ENCODE measurements around the gene MMP3.

The MMP3 gene

DNA sequence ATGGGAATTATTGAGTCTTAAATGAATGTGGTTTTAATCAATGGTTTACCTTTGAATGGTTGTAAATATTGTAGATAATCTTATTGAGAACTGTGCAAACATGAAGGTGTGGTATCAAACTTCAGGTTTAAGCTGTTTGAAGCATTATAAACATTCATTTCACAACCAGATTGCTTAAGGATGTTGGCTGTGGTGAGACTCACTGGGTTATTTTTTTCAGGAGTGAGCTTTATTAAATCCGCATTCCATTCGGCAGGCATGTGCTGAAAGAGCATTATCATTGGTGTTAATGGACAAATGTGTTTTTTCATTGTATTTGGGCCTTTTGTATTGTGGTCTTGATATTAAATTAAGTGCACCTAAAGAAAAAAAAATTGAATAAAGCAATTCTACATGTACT lies 9.7 kb downstream of the MMP3 start:
- no peak for DNase-seq (ENCODE audit: low spot score)
- TF ChIP-seq, protein P1, sequence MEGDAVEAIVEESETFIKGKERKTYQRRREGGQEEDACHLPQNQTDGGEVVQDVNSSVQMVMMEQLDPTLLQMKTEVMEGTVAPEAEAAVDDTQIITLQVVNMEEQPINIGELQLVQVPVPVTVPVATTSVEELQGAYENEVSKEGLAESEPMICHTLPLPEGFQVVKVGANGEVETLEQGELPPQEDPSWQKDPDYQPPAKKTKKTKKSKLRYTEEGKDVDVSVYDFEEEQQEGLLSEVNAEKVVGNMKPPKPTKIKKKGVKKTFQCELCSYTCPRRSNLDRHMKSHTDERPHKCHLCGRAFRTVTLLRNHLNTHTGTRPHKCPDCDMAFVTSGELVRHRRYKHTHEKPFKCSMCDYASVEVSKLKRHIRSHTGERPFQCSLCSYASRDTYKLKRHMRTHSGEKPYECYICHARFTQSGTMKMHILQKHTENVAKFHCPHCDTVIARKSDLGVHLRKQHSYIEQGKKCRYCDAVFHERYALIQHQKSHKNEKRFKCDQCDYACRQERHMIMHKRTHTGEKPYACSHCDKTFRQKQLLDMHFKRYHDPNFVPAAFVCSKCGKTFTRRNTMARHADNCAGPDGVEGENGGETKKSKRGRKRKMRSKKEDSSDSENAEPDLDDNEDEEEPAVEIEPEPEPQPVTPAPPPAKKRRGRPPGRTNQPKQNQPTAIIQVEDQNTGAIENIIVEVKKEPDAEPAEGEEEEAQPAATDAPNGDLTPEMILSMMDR (IDR thresholded peaks at IDR 0.05; ENCODE audit: extremely low read depth, missing control alignments) = no peak

DNA sequence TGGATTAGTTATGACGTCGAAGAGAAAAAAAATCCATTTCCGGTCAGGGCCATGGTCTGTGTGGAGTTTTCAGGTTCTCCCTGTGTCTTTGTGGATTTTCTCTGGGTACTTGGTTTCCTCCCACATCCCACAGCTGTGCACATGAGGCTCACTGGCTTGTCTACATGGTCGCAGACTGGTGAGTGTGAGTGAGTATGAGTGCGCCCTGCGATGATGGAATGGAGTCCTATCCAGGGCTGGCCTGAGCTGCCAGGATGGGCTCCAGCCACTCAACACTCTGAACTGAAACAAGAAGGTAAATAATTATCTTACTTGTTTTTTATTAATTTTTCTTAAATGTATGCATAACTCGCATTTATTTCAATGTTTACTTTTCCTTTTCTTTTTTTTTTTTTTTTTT lies 10.8 kb downstream of the MMP3 start:
- TF ChIP-seq, protein P1 (IDR thresholded peaks at IDR 0.05; ENCODE audit: extremely low read depth, missing control alignments) = no peak

DNA sequence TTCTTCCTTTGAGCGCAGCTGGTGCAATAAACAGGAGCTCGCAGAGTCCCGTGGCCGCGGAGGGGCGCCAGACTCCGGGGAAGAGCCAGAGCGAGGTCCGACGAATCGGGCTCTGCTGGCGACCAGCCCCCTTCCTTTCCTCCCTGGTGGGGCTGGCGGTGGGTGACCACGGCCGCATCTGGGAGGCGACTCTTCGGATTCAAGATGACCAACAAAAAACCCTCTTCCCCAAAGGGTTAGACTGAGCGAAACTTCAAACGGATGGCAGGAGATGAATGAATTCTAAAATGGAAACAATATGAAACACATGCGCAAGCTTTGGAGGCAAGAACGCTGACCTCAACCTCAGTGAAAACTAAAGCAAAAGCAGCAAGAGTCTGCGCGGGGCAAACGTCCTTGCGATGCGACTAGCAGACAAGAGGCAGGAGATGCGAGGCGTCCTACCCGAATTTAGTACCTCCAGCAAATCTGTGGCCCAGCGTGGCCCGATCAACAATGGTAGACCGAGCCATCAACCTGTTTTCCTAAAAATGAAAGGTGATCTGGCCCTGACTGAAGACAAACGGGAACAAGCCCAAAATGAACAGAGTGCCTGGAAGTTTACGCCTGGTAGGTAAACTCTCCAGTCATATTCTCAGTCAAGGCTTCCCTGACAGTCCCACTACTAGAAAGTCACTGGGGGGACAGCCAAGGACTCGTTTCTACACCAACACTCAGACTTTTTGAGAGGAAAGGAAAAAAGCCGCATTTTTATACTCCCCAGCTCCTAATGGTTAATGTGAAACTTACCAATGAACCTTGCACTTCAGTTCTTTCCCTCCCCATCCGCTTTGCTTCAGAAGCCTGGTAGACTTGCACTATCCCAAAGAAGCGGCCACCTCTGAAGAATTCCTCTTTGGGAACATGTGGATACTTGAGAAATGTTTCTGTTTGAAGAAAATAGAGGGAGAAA lies 11.6 kb downstream of the MMP3 start:
- TF ChIP-seq, protein P1 (IDR thresholded peaks at IDR 0.05; ENCODE audit: extremely low read depth, missing control alignments) = peak; percentile 23
- peak; percentile 11 for DNase-seq (ENCODE audit: low spot score)

More for the DNA sequence above, 10.8 kb downstream of the MMP3 start:
- no peak for DNase-seq (ENCODE audit: low spot score)

DNA sequence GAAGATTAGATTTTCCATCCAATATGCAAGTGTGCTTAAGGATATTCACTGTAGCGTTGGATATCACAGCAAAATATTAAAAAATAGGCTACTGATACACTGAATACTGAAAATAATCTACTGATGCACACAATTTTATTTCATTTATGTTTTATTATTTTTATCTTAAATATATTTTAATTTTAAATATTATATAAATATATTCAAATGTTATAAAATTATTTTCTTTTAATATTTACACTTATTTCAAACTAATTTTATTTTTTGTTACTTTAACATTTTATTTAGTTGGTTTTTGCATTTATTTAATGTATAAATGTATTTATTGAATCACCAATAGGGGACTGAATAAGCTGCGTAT lies 12.3 kb downstream of the MMP3 start:
- DNase-seq (ENCODE audit: low spot score) = no peak
- TF ChIP-seq, protein P1 (IDR thresholded peaks at IDR 0.05; ENCODE audit: extremely low read depth, missing control alignments) = no peak

DNA sequence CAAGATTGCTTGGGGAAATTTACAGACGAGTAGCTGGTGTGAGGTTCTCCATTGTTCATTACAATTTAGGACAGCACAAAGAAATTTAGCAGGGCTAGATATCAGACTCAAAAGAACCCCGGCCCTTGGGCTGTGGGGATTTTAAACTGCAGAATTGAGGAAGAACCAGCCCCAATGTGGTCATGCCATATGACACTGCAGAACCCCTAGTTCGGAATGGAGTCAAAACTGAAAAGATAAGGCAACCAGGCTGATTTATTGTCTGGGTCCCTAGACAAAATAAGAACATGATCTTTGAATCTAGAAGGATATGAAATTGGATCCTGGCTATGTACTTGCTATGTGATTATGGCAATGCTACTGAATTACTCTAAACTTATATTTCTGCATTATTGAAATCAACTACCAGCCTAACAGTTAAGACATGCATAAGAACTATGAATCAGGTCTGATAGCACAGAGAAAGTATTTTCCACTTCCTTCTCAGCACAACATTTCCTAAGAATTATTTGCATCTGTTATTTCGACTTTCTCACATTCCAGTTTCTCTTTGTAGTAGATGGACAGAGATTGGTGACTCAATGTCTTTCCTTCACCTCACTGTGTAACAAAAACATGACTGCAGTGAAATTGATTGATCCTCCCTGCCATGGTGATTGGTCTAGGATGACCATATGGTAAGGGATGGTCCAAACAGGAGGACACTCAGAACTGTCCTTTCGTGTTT lies 13.2 kb downstream of the MMP3 start:
- TF ChIP-seq, protein P1 (IDR thresholded peaks at IDR 0.05; ENCODE audit: extremely low read depth, missing control alignments) = no peak

DNA sequence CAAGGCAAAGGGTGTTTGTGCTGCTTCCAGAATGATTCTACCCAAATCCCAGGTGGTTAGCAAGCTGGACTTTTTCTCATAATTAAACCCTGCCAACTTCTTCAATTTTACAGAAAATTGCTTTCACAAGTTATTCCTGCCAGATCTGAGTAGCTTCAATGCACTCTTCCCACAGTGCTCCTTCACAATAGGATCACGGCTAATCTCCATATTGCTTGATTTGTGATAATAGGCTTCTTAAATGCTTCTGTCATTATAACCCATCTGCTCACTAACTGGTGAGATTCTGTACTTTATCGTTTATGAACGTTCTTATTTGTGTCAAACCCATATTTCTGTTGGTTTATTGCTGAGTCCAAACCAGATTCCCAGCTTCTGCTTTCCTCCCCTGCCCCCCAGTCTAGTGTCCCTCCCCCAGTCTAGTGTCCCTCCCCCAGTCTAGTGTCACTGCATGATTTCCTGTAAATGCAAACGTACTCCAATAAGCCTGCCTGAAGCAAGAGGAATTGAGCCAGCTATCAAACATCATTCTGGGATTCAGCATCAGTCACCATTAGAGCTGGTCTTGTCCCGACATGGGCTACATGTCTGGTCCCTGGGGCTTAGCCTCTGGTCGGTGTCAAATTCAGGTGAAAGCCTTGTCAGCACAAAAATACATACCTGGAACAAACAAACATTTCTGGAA lies 14.0 kb downstream of the MMP3 start:
- DNase-seq (ENCODE audit: low spot score) = no peak
- TF ChIP-seq, protein P1 (IDR thresholded peaks at IDR 0.05; ENCODE audit: extremely low read depth, missing control alignments) = no peak

More for the DNA sequence above, 13.2 kb downstream of the MMP3 start:
- DNase-seq (ENCODE audit: low spot score) = no peak
